ENCODE data around the gene CSNK1G2.

The CSNK1G2 gene

DNA sequence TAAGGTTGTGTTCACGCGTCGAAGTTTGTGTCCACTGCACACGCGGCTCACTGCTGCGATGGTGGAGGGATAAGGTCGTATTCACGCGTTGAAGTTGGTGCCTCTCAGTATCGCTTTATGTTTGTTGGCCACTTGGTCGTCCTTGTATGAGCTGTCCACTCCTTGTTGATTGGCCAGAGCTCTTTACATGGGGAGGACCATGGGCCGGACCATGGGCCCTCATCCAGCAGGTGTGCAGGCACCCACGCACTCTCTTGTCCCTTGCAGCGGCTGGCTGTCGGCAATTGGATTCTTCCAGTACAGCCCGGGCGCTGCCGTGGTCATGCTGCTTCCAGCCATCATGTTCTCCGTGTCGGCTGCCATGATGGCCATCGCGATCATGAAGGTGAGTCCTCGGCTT, 18.2 kb upstream of the CSNK1G2 start:
- Histone ChIP-seq H3K4me2 (ENCODE audit: low read length, poor library complexity, severe bottlenecking) (no peak overlapping the region), H2AFZ (ENCODE audit: low read depth, low read length) (no peak overlapping the region), H2BK12ac (ENCODE audit: low read length in 2 of 2) (no peak overlapping the region), H2BK15ac (ENCODE audit: low read depth, poor library complexity, severe bottlenecking) (no peak overlapping the region), H3K4me3 (ENCODE audit: insufficient read depth in 1 of 2, low read depth in 1 of 2, low read length in 2 of 2) (no peak overlapping the region), H3K36me3 (ENCODE audit: control insufficient read depth in 1 of 2, insufficient read depth in 2 of 2, low read depth in 1 of 2, low read length in 2 of 2) (peaks cover 65 to 79% of the 10 kb centered on the region in 2 experiments), H2BK120ac (ENCODE audit: low read depth, low read length) (no peak overlapping the region), H4K8ac (ENCODE audit: low read length) (no peak overlapping the region), H4K91ac (ENCODE audit: low read length) (no peak overlapping the region), H3K4ac (ENCODE audit: low read depth in 1 of 2, low read length in 2 of 2) (no peak overlapping the region), H3K27me3 (ENCODE audit: control insufficient read depth in 1 of 2, insufficient read depth in 1 of 2, low read length in 2 of 2) (no peaks in the 10 kb centered on the region), H3K18ac (ENCODE audit: low read depth in 1 of 2, low read length in 2 of 2) (no peak overlapping the region), H2AK5ac (ENCODE audit: low read length, severe bottlenecking) (no peak overlapping the region), H3K4me1 (ENCODE audit: control insufficient read depth, insufficient read depth, low read depth, low read length) (no peaks in the 10 kb centered on the region), H3K9ac (ENCODE audit: low read length) (no peak overlapping the region), H2BK5ac (ENCODE audit: low read depth, low read length, poor library complexity, severe bottlenecking) (no peak overlapping the region), H3K14ac (ENCODE audit: low read length in 2 of 2) (no peak overlapping the region), H3K23ac (ENCODE audit: low read length in 2 of 2) (no peak overlapping the region), H3K9me3 (ENCODE audit: control insufficient read depth, low read length) (no peaks in the 10 kb centered on the region), H3K27ac (ENCODE audit: low read length, poor library complexity, severe bottlenecking) (no peak overlapping the region), H3K79me1 (replicated peaks; ENCODE audit: low read length, poor library complexity, severe bottlenecking) (peaks cover 22% of the 10 kb centered on the region)
- DNase-seq, result no peak
- WGBS, result 94% methylated on average over 23 of the region's 23 CpGs

DNA sequence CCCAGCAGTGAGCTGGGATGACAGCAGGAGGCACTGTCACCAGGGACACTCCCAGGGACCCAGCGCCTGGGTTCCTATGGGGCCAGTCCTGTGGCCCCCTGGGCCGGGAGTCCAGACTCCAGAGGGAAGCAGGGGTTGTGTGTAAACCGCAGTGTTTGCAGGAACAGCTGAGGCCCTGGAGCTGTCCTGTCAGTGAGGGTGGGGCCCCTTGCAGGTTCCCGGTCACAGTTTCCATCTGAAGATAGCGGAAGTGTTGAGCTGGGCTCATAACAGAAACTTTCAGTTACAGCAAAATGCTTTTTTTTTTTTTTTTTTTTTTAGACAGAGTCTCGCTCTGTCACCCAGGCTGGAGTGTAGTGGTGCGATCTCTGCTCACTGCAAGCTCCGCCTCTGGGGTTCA, 17.7 kb upstream of the CSNK1G2 start:
- Histone ChIP-seq H2BK12ac (ENCODE audit: low read length in 2 of 2) (no peak overlapping the region), H3K27ac (ENCODE audit: low read length, poor library complexity, severe bottlenecking) (no peak overlapping the region), H2BK15ac (ENCODE audit: low read depth, poor library complexity, severe bottlenecking) (no peak overlapping the region), H3K4ac (ENCODE audit: low read depth in 1 of 2, low read length in 2 of 2) (no peak overlapping the region), H3K4me3 (ENCODE audit: insufficient read depth in 1 of 2, low read depth in 1 of 2, low read length in 2 of 2) (no peak overlapping the region), H3K9ac (ENCODE audit: low read length) (no peak overlapping the region), H3K79me1 (replicated peaks; ENCODE audit: low read length, poor library complexity, severe bottlenecking) (peaks cover 19% of the 10 kb centered on the region), H3K18ac (ENCODE audit: low read depth in 1 of 2, low read length in 2 of 2) (no peak overlapping the region), H3K9me3 (ENCODE audit: control insufficient read depth, low read length) (no peaks in the 10 kb centered on the region), H4K8ac (ENCODE audit: low read length) (no peak overlapping the region), H3K27me3 (ENCODE audit: control insufficient read depth in 1 of 2, insufficient read depth in 1 of 2, low read length in 2 of 2) (no peaks in the 10 kb centered on the region), H2AFZ (ENCODE audit: low read depth, low read length) (no peak overlapping the region), H2AK5ac (ENCODE audit: low read length, severe bottlenecking) (no peak overlapping the region), H3K4me2 (ENCODE audit: low read length, poor library complexity, severe bottlenecking) (no peak overlapping the region), H3K14ac (ENCODE audit: low read length in 2 of 2) (no peak overlapping the region), H3K4me1 (ENCODE audit: control insufficient read depth, insufficient read depth, low read depth, low read length) (no peaks in the 10 kb centered on the region), H2BK120ac (ENCODE audit: low read depth, low read length) (no peak overlapping the region), H3K36me3 (ENCODE audit: control insufficient read depth in 1 of 2, insufficient read depth in 2 of 2, low read depth in 1 of 2, low read length in 2 of 2) (peaks cover 60 to 74% of the 10 kb centered on the region in 2 experiments), H2BK5ac (ENCODE audit: low read depth, low read length, poor library complexity, severe bottlenecking) (no peak overlapping the region), H4K91ac (ENCODE audit: low read length) (no peak overlapping the region), H3K23ac (ENCODE audit: low read length in 2 of 2) (no peak overlapping the region)
- DNase-seq, result no peak
- WGBS, result 98% methylated on average over 5 of the region's 8 CpGs

DNA sequence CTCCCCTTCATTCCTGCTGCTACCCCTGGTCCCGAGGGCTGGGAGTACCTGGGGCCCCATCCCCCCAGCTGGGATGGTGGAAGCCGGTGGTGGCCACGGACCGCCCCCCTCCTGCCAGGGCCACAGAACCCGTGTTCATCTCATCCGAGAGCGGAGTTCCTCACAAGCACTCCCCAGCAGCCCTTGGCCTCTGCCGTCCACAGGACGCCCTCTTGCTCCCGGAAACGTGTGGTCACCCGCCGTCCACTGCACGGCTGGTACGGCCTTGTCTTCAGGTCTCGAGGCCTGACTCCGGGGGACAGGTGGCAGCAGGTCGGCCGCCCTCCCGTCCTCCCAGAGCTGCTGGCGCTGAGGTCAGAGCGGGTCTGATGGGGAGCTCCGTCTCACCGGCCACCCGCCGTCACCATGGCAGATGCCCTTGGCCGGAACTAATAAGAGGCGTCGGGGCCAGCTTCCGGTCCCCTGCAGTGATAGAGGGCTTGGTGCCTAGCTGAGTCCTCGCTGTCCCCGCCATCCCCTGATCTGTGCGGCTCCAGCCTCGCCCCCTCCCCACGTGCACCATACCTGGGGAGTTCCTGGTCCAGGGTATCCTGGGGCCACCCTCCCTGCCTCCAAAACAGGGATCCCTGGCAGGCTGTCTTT, 16.5 kb upstream of the CSNK1G2 start:
- no peak overlapping the region for H4K8ac ChIP-seq (ENCODE audit: low read length)
- no peak overlapping the region for H2BK120ac ChIP-seq (ENCODE audit: low read depth, low read length)
- no peak overlapping the region for H3K14ac ChIP-seq (ENCODE audit: low read length in 2 of 2)
- no peak overlapping the region for H2AFZ ChIP-seq (ENCODE audit: low read depth, low read length)
- H3K79me1 ChIP-seq (replicated peaks; ENCODE audit: low read length, poor library complexity, severe bottlenecking), result peaks cover 15% of the 10 kb centered on the region
- no peaks in the 10 kb centered on the region for H3K9me3 ChIP-seq (ENCODE audit: control insufficient read depth, low read length)
- H3K9ac ChIP-seq (ENCODE audit: low read length), result no peak overlapping the region
- H3K4me1 ChIP-seq (ENCODE audit: control insufficient read depth, insufficient read depth, low read depth, low read length), result peaks cover 3% of the 10 kb centered on the region
- no peak overlapping the region for H2BK12ac ChIP-seq (ENCODE audit: low read length in 2 of 2)
- H2BK15ac ChIP-seq (ENCODE audit: low read depth, poor library complexity, severe bottlenecking), result no peak overlapping the region
- no peak overlapping the region for H2AK5ac ChIP-seq (ENCODE audit: low read length, severe bottlenecking)
- DNase-seq, result no peak
- H3K27ac ChIP-seq (ENCODE audit: low read length, poor library complexity, severe bottlenecking), result no peak overlapping the region
- H2BK5ac ChIP-seq (ENCODE audit: low read depth, low read length, poor library complexity, severe bottlenecking), result no peak overlapping the region
- no peak overlapping the region for H3K4me2 ChIP-seq (ENCODE audit: low read length, poor library complexity, severe bottlenecking)
- H3K18ac ChIP-seq (ENCODE audit: low read depth in 1 of 2, low read length in 2 of 2), result no peak overlapping the region
- no peak overlapping the region for H4K91ac ChIP-seq (ENCODE audit: low read length)
- H3K27me3 ChIP-seq (ENCODE audit: control insufficient read depth in 1 of 2, insufficient read depth in 1 of 2, low read length in 2 of 2), result no peaks in the 10 kb centered on the region
- H3K36me3 ChIP-seq (ENCODE audit: control insufficient read depth in 1 of 2, insufficient read depth in 2 of 2, low read depth in 1 of 2, low read length in 2 of 2), result peaks cover 50 to 64% of the 10 kb centered on the region in 2 experiments
- H3K23ac ChIP-seq (ENCODE audit: low read length in 2 of 2), result no peak overlapping the region
- no peak overlapping the region for H3K4ac ChIP-seq (ENCODE audit: low read depth in 1 of 2, low read length in 2 of 2)
- H3K4me3 ChIP-seq (ENCODE audit: insufficient read depth in 1 of 2, low read depth in 1 of 2, low read length in 2 of 2), result no peak overlapping the region
- WGBS, result 96% methylated on average over 35 of the region's 35 CpGs

DNA sequence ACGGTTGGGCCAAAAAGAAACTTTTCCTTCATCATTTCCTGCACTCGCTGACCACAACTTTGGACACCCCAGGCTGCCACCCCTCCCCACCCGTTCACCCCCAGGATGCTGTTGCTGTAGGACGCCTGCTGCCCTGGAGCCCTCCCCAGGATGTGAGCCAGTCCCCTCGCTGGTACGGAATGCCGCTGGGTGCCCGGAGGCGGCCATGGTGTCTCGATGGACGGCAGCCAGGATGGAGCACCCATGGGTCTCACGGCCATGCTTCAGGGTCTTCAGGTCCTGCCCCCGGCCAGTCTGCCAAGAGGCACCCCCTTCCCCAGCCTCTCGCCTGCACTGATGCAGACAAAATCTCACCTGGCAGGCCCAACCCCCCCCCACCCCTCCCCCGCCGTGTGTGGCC, 15.4 kb upstream of the CSNK1G2 start:
- H3K4ac ChIP-seq (ENCODE audit: low read depth in 1 of 2, low read length in 2 of 2), result no peak overlapping the region
- no peak overlapping the region for H4K8ac ChIP-seq (ENCODE audit: low read length)
- H3K36me3 ChIP-seq (ENCODE audit: control insufficient read depth in 1 of 2, insufficient read depth in 2 of 2, low read depth in 1 of 2, low read length in 2 of 2), result peaks cover 40 to 55% of the 10 kb centered on the region in 2 experiments
- H3K79me1 ChIP-seq (replicated peaks; ENCODE audit: low read length, poor library complexity, severe bottlenecking), result peaks cover 15% of the 10 kb centered on the region
- H3K4me1 ChIP-seq (ENCODE audit: control insufficient read depth, insufficient read depth, low read depth, low read length), result peaks cover 9% of the 10 kb centered on the region
- no peak overlapping the region for H3K27ac ChIP-seq (ENCODE audit: low read length, poor library complexity, severe bottlenecking)
- no peak overlapping the region for H3K4me2 ChIP-seq (ENCODE audit: low read length, poor library complexity, severe bottlenecking)
- WGBS, result 97% methylated on average over 12 of the region's 16 CpGs
- H3K9ac ChIP-seq (ENCODE audit: low read length), result no peak overlapping the region
- no peak overlapping the region for H3K23ac ChIP-seq (ENCODE audit: low read length in 2 of 2)
- H2BK120ac ChIP-seq (ENCODE audit: low read depth, low read length), result no peak overlapping the region
- H2AFZ ChIP-seq (ENCODE audit: low read depth, low read length), result no peak overlapping the region
- no peak overlapping the region for H2AK5ac ChIP-seq (ENCODE audit: low read length, severe bottlenecking)
- H3K18ac ChIP-seq (ENCODE audit: low read depth in 1 of 2, low read length in 2 of 2), result no peak overlapping the region
- no peak overlapping the region for H2BK15ac ChIP-seq (ENCODE audit: low read depth, poor library complexity, severe bottlenecking)
- no peaks in the 10 kb centered on the region for H3K9me3 ChIP-seq (ENCODE audit: control insufficient read depth, low read length)
- H3K14ac ChIP-seq (ENCODE audit: low read length in 2 of 2), result no peak overlapping the region
- H3K27me3 ChIP-seq (ENCODE audit: control insufficient read depth in 1 of 2, insufficient read depth in 1 of 2, low read length in 2 of 2), result no peaks in the 10 kb centered on the region
- no peak overlapping the region for H2BK12ac ChIP-seq (ENCODE audit: low read length in 2 of 2)
- H3K4me3 ChIP-seq (ENCODE audit: insufficient read depth in 1 of 2, low read depth in 1 of 2, low read length in 2 of 2), result no peak overlapping the region
- no peak overlapping the region for H2BK5ac ChIP-seq (ENCODE audit: low read depth, low read length, poor library complexity, severe bottlenecking)
- no peak overlapping the region for H4K91ac ChIP-seq (ENCODE audit: low read length)
- no peak for DNase-seq

Measured in mesenchymal stem cell (in vitro differentiated cells and primary cell).